H1 (cell line): ENCODE data around the gene VPS13D. TPM values are rescaled to one million over a fixed set of nuclear protein-coding genes. Genes with fewer than 3 reads are reported as not detected.

ENCODE experiments used
- CTBP2 ChIP-seq: IDR thresholded peaks from 2 replicates; pipeline ENCODE4 v1.7.0; 2011; ENCODE audit warnings: borderline replicate concordance, mild to moderate bottlenecking, moderate library complexity, mixed read lengths, low read length; ENCODE audit not compliant: insufficient read depth, insufficient read length
- EGR1 ChIP-seq: IDR thresholded peaks from 2 replicates; pipeline ENCODE4 v1.6.1; 2011; ENCODE audit warnings: low read depth, low read length, borderline replicate concordance
- SRF ChIP-seq: IDR thresholded peaks from 2 replicates; pipeline ENCODE4 v1.6.1; 2011; ENCODE audit warnings: mild to moderate bottlenecking, low read depth, low read length, moderate library complexity
- USF2 ChIP-seq: IDR thresholded peaks from 2 replicates; pipeline ENCODE4 v1.6.1; 2011; ENCODE audit warnings: low read length, improper control_type of control experiment
- YY1 ChIP-seq: IDR thresholded peaks from 2 replicates; pipeline ENCODE4 v1.6.1; 2011; ENCODE audit warnings: low read depth, mild to moderate bottlenecking, low read length
- polyA plus RNA-seq, 7 experiments: library from polyadenylated mRNA; depleted of rRNA in 3 of 7; stranded (reverse) in 5 of 7; unstranded in 2 of 7; fragments of >200 nt in 5 of 7; fragments of 200-250 nt in 2 of 7; gene quantifications; 1 replicate in 5 of 7; 2 replicates in 1 of 7; 4 replicates in 1 of 7; pipeline versions ENCODE4 v1.2.1 to v1.2.3, GENCODE V29; 2011 to 2013; ENCODE audit warnings: missing spikeins in 2 of 7, mixed read lengths in 2 of 7
- total RNA-seq: library from RNA; stranded (reverse); fragmentation: NEBNext Ultra II Directional; extraction: Animal tissue kit (Norgen Biotek cat#: 25700); gene quantifications from 2 replicates; pipeline ENCODE4 v1.2.1, GENCODE V29; 2021

VPS13D gene
- total and polyA plus RNA-seq, 2 of the 8 experiments (the other 6 are each of a cell fraction or from before 2014, with no cell fraction given): 10.9 to 31.2 TPM

- TF ChIP-seq SRF: no peak
- TF ChIP-seq YY1: no peak
- no peak for TF ChIP-seq EGR1
- no peak for TF ChIP-seq CTBP2
- TF ChIP-seq USF2: no peak
Measured at GRCh38 chr1:12411747-12412146, 181.9 kb downstream of the VPS13D start (continued).
